Measurements from ENCODE around the gene ARMC8.

Gene ARMC8

GRCh38 chr3:138253609-138254008, 66.5 kb downstream of the ARMC8 start:
- DNase-seq = no peak

- DNase-seq = no peak
These were observed 67.1 kb downstream of the ARMC8 start for GRCh38 chr3:138254216-138254615.

GRCh38 chr3:138256022-138256421, 68.9 kb downstream of the ARMC8 start:
- peak in 1 of 2 experiments; percentile 13 for DNase-seq

- no peak for DNase-seq
These were observed 70.9 kb downstream of the ARMC8 start for GRCh38 chr3:138257986-138258385.

- no peak for DNase-seq
These were observed 72.0 kb downstream of the ARMC8 start for GRCh38 chr3:138259126-138259525.

GRCh38 chr3:138260611-138261010, 73.5 kb downstream of the ARMC8 start:
- no peak for DNase-seq

- no peak for DNase-seq
These were observed 76.0 kb downstream of the ARMC8 start for GRCh38 chr3:138263104-138263503.

GRCh38 chr3:138265745-138266144, 78.6 kb downstream of the ARMC8 start:
- no peak for DNase-seq

GRCh38 chr3:138267083-138267482, 80.0 kb downstream of the ARMC8 start:
- DNase-seq = no peak

- DNase-seq = no peak
These were observed 83.1 kb downstream of the ARMC8 start for GRCh38 chr3:138270245-138270644.

GRCh38 chr3:138271189-138271794, 84.2 kb downstream of the ARMC8 start:
- no peak for DNase-seq

GRCh38 chr3:138281561-138281960, 94.5 kb downstream of the ARMC8 start:
- DNase-seq = no peak

- no peak for DNase-seq
These were observed 95.7 kb downstream of the ARMC8 start for GRCh38 chr3:138282836-138283235.

GRCh38 chr3:138284079-138284478, 97.0 kb downstream of the ARMC8 start:
- DNase-seq = no peak

GRCh38 chr3:138284957-138285477, 97.9 kb downstream of the ARMC8 start:
- DNase-seq = peak in 1 of 2 experiments; percentile 14

GRCh38 chr3:138289260-138289659, 102.2 kb downstream of the ARMC8 start:
- no peak for DNase-seq

- no peak for DNase-seq
These were observed 102.6 kb downstream of the ARMC8 start for GRCh38 chr3:138289701-138290100.

- no peak for DNase-seq
These were observed 109.5 kb downstream of the ARMC8 start for GRCh38 chr3:138296639-138297038.

GRCh38 chr3:138297059-138297607, 110.0 kb downstream of the ARMC8 start:
- no peak for DNase-seq

GRCh38 chr3:138297876-138298275, 110.8 kb downstream of the ARMC8 start:
- DNase-seq = no peak

GRCh38 chr3:138300647-138301046, 113.5 kb downstream of the ARMC8 start:
- no peak for DNase-seq

- no peak for DNase-seq
These were observed 116.4 kb downstream of the ARMC8 start for GRCh38 chr3:138303474-138303873.

- DNase-seq = no peak
These were observed 120.8 kb downstream of the ARMC8 start for GRCh38 chr3:138307899-138308298.

- no peak for DNase-seq
These were observed 121.7 kb downstream of the ARMC8 start for GRCh38 chr3:138308783-138309182.

GRCh38 chr3:138310494-138310893, 123.4 kb downstream of the ARMC8 start:
- DNase-seq = no peak
